SU-DHL-6 (cell line): ENCODE data around the gene MBD3L5.
"Not testable (repeated sequence)": the region's sequence is repeated elsewhere in the genome, so short reads cannot be mapped to it uniquely, and the experiment has no call there.

Experiments used
- CTCF ChIP-seq: fragments of 200-600 bp; sonication (generic); IDR thresholded peaks from one replicate; pipeline ENCODE4 v1.5.1; 2017; ENCODE audit warnings: antibody characterized with exemption, mild to moderate bottlenecking, low read length, moderate library complexity; ENCODE audit not compliant: insufficient read depth, poor library complexity, severe bottlenecking
- EZH2phosphoT487 ChIP-seq: fragments of 200-600 bp; sonication (generic), shearing (Covaris generic); conservative IDR thresholded peaks from 2 replicates; pipeline ENCODE4 v1.6.1; 2018; ENCODE audit warnings: mild to moderate bottlenecking, antibody characterized with exemption, low read length, moderate library complexity, mixed read lengths

- not testable (repeated sequence) for TF ChIP-seq CTCF, EZH2phosphoT487
Measured at GRCh38 chr19:7040079-7040478, 9.7 kb downstream of the MBD3L5 start, which contains the start of gene MBD3L4.
